OCI-LY7 (cell line): ENCODE results near the gene LYZL6. TPM values are rescaled to one million over a fixed set of nuclear protein-coding genes. Genes with fewer than 3 reads are reported as not detected.

ENCODE experiments used
- BruUV-seq: library from RNA; stranded (reverse); fragments of 400-500 nt; replicated peaks from 2 replicates; lab custom pipeline; 2021; lab: Mats Ljungman, UMichigan
- CTCF ChIA-PET: fragments of 300-600 bp; sonication (Branson Sonifier 250); formaldehyde crosslinking; loops from one replicate; lab custom pipeline; 2022; ENCODE audit warnings: antibody characterized with exemption; ENCODE audit not compliant: unreplicated experiment; lab: Charles Lee
- POLR2A ChIA-PET: fragments of 300-600 bp; sonication (Branson Sonifier 250); formaldehyde crosslinking; loops from one replicate; lab custom pipeline; 2022; ENCODE audit warnings: antibody characterized with exemption; lab: Charles Lee
- DNase-seq: peaks from one replicate; pipeline ENCODE4 v3.0.0-alpha.2; 2015; ENCODE audit warnings: low spot score
- H2AFZ ChIP-seq: fragments of 200-600 bp; sonication (generic), shearing (Covaris generic); 2 replicates; pipeline ENCODE4 v1.6.1; 2014; ENCODE audit warnings: mild to moderate bottlenecking, antibody characterized with exemption, low read length, moderate library complexity
- H3K27ac ChIP-seq: fragments of 200-600 bp; sonication (generic); 2 replicates; pipeline ENCODE4 v1.5.1; 2014; ENCODE audit warnings: mixed run types, low read depth, mild to moderate bottlenecking, moderate library complexity, low read length, inconsistent platforms; ENCODE audit not compliant: poor library complexity, severe bottlenecking
- H3K36me3 ChIP-seq: fragments of 200-600 bp; sonication (generic); 2 replicates; pipeline ENCODE4 v1.6.1; 2014; ENCODE audit warnings: mild to moderate bottlenecking, antibody characterized with exemption, low read length, moderate library complexity, mixed read lengths; ENCODE audit not compliant: insufficient read depth
- H3K4me1 ChIP-seq: fragments of 200-600 bp; sonication (generic); 2 replicates; pipeline ENCODE4 v1.5.1; 2014; ENCODE audit warnings: mild to moderate bottlenecking, low read length; ENCODE audit not compliant: insufficient read depth, poor library complexity, severe bottlenecking
- H3K4me2 ChIP-seq: fragments of 200-600 bp; sonication (generic); 2 replicates; pipeline ENCODE4 v1.6.1; 2014; ENCODE audit warnings: mild to moderate bottlenecking, low read length
- H3K4me3 ChIP-seq: fragments of 200-600 bp; sonication (generic); 2 replicates; pipeline ENCODE4 v1.5.1; 2014; ENCODE audit warnings: mild to moderate bottlenecking, low read depth, low read length; ENCODE audit not compliant: poor library complexity, severe bottlenecking
- H3K79me2 ChIP-seq: fragments of 200-600 bp; sonication (generic); 2 replicates; pipeline ENCODE4 v1.6.1; 2016; ENCODE audit warnings: low read depth, mild to moderate bottlenecking, low read length, moderate library complexity, mixed read lengths; ENCODE audit not compliant: insufficient read depth
- H3K9me2 ChIP-seq: fragments of 200-600 bp; sonication (generic); 2 replicates; pipeline ENCODE4 v1.6.1; 2016; ENCODE audit warnings: mild to moderate bottlenecking, low read length, mixed read lengths; ENCODE audit not compliant: insufficient read depth
- H3K9me3 ChIP-seq: fragments of 200-600 bp; sonication (generic); 2 replicates; pipeline ENCODE4 v1.6.1; 2014; ENCODE audit warnings: mild to moderate bottlenecking, mixed run types, low read length, mixed read lengths
- H4K20me1 ChIP-seq: fragments of 200-600 bp; sonication (generic); 2 replicates; pipeline ENCODE4 v1.6.1; 2014; ENCODE audit warnings: mild to moderate bottlenecking, antibody characterized with exemption, low read length, moderate library complexity, mixed read lengths; ENCODE audit not compliant: insufficient read depth
- EZH2phosphoT487 ChIP-seq: fragments of 200-600 bp; sonication (generic); IDR thresholded peaks from 2 replicates; pipeline ENCODE4 v1.6.1; 2018; ENCODE audit warnings: low read depth, borderline replicate concordance, mild to moderate bottlenecking, mixed run types, antibody characterized with exemption, low read length, moderate library complexity, mixed read lengths
- intact Hi-C: fragments of 100-400 bp; cut with micrococcal nuclease; formaldehyde crosslinking; loops from one replicate; pipeline ENCODE4 v1.10.0; 2022; ENCODE audit not compliant: unreplicated experiment
- total RNA-seq, 2 experiments: library from RNA; depleted of rRNA in 1 of 2; stranded (reverse); fragments of >200 nt in 1 of 2; shearing (Covaris generic) in 1 of 2; gene quantifications; 2 replicates each; pipeline ENCODE4 v1.2.3, GENCODE V29; 2014 to 2022
- TF ChIP-seq, protein P1 (sequence below): fragments of 200-600 bp; sonication (generic); conservative IDR thresholded peaks from 2 replicates; pipeline ENCODE4 v1.5.1; 2014; ENCODE audit warnings: mild to moderate bottlenecking, antibody characterized with exemption, low read length, moderate library complexity, mixed read lengths

LYZL6 gene
- total RNA-seq, 2 experiments from 2014 or later: not detected

DNA sequence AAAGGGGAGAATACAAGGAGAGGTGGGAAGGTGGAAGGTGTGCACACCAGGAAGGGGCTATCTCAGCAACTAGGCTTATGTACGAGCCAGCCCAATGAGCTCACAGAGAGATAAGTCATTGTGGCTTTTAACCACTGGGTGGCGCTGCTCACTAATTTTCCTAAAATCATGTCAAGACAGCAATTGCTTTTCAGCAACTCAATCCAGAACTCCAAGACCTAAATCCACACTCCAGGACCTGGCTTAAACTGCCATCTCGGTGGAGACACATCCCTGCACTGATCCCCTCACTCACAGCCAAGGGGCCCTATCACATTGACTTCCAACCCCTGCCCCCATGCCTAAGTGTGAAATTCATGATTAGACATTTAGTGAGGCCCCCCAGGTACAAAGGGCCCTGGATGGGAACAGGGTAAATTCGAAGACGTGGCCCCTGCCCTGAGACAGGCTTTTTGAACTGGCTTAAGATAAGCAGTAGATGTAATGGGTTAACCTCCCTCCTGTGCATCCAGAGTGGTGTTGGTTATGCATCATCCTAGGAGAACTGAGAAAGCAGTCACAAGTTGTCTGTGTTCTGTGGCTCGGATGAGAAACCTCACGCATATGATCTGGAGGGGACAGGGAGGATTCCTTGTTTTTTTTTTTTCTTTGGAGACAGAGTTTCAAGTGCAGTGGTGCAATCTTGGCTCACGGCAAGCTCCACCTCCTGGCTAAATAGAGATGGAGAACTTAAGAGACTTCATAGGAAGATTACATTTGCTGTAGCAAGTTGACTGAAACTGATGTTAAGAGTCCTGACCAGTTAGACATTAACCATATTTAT is 26.3 kb upstream of the LYZL6 start:
- H3K4me3 ChIP-seq: no peak overlapping the region
- H3K9me3 ChIP-seq: no peaks in the 10 kb centered on the region
- ChIA-PET POLR2A (interaction anchor here (0.7 kb wide), 1 partner anchor 173 kb away, joined by 3 read pairs; no protein-coding TSS in a partner anchor), CTCF (interaction anchor here (0.6 to 1.4 kb wide), 3 partner anchors 105 to 179 kb away, joined by 3 to 7 read pairs (median 4); no protein-coding TSS in a partner anchor)
- no peaks in the 10 kb centered on the region for H3K4me1 ChIP-seq
- H3K36me3 ChIP-seq: no peaks in the 10 kb centered on the region
- no TSS peak for BruUV-seq
- DNase-seq: peak; percentile 77
- no peak overlapping the region for H3K4me2 ChIP-seq
- no peaks in the 10 kb centered on the region for H3K9me2 ChIP-seq
- H3K79me2 ChIP-seq: no peaks in the 10 kb centered on the region
- no peaks in the 10 kb centered on the region for H4K20me1 ChIP-seq
- H3K27ac ChIP-seq: no peak overlapping the region
- TF ChIP-seq EZH2phosphoT487: no peak
- TF ChIP-seq, protein P1, sequence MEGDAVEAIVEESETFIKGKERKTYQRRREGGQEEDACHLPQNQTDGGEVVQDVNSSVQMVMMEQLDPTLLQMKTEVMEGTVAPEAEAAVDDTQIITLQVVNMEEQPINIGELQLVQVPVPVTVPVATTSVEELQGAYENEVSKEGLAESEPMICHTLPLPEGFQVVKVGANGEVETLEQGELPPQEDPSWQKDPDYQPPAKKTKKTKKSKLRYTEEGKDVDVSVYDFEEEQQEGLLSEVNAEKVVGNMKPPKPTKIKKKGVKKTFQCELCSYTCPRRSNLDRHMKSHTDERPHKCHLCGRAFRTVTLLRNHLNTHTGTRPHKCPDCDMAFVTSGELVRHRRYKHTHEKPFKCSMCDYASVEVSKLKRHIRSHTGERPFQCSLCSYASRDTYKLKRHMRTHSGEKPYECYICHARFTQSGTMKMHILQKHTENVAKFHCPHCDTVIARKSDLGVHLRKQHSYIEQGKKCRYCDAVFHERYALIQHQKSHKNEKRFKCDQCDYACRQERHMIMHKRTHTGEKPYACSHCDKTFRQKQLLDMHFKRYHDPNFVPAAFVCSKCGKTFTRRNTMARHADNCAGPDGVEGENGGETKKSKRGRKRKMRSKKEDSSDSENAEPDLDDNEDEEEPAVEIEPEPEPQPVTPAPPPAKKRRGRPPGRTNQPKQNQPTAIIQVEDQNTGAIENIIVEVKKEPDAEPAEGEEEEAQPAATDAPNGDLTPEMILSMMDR: peak; percentile 94
- H2AFZ ChIP-seq: no peak overlapping the region
- intact Hi-C loops: loop anchor here (1.0 to 10.0 kb wide), 2 partner anchors 105 to 180 kb away; no protein-coding TSS in a partner anchor

DNA sequence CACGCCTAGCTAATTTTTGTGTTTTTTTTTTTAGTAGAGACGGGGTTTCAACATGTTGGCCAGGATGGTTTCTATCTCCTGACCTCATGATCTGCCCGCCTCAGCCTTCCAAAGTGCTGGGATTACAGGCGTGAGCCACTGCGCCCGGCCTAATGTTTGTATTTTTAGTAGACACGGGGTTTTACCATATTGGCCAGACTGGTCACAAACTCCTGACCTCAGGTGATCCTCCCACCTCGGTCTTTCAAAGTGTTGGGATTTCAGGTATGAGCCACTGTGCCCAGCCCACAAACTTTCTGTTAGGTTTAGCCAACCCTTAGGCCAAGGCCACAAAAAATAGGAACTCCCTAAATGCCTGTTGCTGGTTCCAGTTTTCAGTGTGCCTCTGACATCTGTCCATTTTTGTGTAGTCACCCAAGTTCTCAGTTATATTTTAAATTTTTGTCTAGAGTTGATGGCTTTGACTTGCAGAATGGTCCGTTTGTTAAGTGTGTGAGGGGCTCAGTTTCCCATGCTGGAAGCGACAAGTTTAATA is 25.1 kb upstream of the LYZL6 start:
- BruUV-seq: no TSS peak
- H3K4me3 ChIP-seq: no peak overlapping the region
- TF ChIP-seq, protein P1: no peak
- TF ChIP-seq EZH2phosphoT487: no peak
- H2AFZ ChIP-seq: no peak overlapping the region
- H3K4me1 ChIP-seq: no peaks in the 10 kb centered on the region
- no peaks in the 10 kb centered on the region for H3K9me3 ChIP-seq
- ChIA-PET CTCF (interaction anchor here (1.4 kb wide), 1 partner anchor 181 kb away, joined by 7 read pairs; no protein-coding TSS in a partner anchor), POLR2A (no interaction called here)
- H3K9me2 ChIP-seq: no peaks in the 10 kb centered on the region
- H3K36me3 ChIP-seq: no peaks in the 10 kb centered on the region
- intact Hi-C loops: loop anchor here (1.0 kb wide), 1 partner anchor 181 kb away; no protein-coding TSS in a partner anchor
- no peaks in the 10 kb centered on the region for H4K20me1 ChIP-seq
- no peak for DNase-seq
- no peaks in the 10 kb centered on the region for H3K79me2 ChIP-seq
- no peak overlapping the region for H3K27ac ChIP-seq
- no peak overlapping the region for H3K4me2 ChIP-seq
